SKM-1 treated with dmso at 0.1 percent for 144 hours (cell line): ENCODE data around the gene ZBTB25.

Experiments used
- DNase-seq: peaks from one replicate; lab custom pipeline; 2025; ENCODE audit not compliant: unreplicated experiment; lab: John Stamatoyannopoulos, UW

Gene ZBTB25

DNA sequence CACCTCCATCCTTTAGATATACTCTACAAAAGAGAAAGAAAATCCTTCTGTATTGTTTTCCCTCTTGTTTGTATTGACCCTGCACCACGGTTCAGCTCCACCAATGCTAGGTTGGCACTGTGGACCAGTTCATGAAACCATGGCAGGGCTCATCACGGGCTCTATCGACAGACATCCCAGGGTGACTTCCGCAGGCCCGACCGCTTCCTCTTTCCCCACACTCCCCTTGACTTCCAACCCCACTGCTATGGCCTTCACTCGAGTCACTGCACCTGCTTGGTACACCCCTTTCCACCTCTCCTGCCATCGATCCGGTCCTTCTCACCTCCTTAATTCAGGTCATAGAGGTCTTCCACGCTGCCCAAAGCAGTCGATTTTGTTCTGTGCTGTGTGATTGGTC, 59.5 kb downstream of the ZBTB25 start:
- DNase-seq, result no peak

GRCh38 chr14:64442300-64442988, 61.2 kb downstream of the ZBTB25 start:
- DNase-seq, result no peak

- no peak for DNase-seq
Observed at GRCh38 chr14:64440494-64440893, 63.1 kb downstream of the ZBTB25 start.

GRCh38 chr14:64439141-64439540, 64.5 kb downstream of the ZBTB25 start:
- DNase-seq, result no peak

DNA sequence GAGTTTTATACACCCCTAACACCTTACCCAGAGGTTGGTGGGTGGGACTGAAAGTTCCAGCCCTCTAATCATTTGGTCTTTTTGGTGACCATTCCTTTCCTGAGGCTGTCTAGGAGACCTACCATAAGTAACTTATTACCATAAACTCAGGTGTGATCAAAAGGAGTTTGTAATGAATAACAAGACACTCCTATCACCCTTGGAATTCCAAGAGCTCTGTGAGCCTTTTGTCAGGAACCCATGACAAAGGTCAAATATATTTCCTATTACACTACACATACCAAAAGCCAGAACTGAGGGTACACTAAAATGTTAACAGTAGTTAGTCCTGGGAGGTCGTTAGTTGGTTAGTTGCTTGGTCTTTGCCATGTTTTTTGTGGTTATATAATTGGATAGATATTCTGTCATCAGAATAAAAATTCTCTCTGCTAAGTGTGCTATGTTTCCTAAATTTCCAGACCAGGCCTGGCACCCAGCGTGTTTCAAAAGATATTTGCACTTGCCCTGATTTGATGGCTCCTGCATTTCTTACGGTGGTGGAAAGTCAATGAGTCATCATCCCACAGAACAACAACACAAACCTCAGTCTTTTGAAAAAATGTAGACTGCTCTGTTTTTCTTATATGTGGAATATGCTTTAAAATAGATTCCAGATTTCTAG, 65.3 kb downstream of the ZBTB25 start:
- DNase-seq, result no peak

DNA sequence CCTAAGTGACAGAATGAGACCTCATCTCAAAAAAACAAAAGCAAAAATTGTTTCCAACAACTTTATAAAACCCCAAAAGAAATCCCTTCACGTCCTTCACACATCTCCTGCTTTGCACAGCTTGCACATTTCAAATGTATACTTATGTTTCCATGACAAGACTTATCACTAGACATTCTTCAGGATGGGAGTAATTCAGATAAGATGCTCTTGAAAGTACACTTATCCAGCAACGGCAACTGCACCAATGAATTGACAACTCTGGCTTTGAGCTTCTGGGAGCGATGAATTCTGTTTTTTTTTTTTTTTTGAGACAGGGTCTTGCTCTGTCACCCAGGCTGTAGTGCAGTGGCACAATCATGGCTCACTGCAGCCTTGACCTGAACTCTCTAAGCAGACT, 69.1 kb downstream of the ZBTB25 start:
- DNase-seq, result no peak

- no peak for DNase-seq
Observed at GRCh38 chr14:64423987-64424386, 79.7 kb downstream of the ZBTB25 start.

GRCh38 chr14:64422756-64423155, 80.9 kb downstream of the ZBTB25 start:
- DNase-seq, result no peak

DNA sequence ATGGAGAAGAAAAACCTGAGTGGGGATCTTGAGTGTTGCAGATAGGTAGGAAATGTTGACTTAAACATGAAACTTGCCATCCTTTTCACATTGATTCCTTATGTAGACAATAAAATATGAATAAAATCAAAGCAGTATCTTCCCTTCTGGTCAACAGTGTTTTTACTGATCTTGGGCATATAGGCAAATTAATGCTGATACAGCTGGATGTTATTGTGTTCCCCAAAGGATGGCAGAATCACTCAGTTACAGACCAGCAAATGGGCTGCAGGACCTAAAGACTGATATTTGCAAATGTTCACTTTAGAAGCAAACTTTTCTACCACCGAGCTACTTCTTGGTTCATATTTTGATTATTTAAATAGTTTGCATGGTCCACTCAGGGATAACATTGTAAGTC, 81.6 kb downstream of the ZBTB25 start:
- no peak for DNase-seq

- DNase-seq, result no peak
Observed at GRCh38 chr14:64421166-64421565, 82.5 kb downstream of the ZBTB25 start.

- DNase-seq, result no peak
Observed at GRCh38 chr14:64419003-64419402, 84.6 kb downstream of the ZBTB25 start.

DNA sequence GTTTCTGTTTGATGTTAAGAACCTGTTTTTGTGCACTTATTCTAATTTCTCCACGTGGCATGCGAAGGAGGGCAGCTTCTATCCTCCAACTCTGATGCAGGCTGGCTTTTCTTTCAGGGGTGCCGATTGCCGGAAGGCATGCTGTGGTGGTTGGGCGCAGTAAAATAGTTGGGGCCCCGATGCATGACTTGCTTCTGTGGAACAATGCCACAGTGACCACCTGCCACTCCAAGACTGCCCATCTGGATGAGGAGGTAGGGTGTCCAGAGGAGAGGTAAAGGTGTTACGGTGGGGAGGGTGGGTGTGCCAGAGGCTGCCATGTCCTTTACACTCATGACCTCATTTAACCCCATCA, 85.9 kb downstream of the ZBTB25 start:
- no peak for DNase-seq

DNA sequence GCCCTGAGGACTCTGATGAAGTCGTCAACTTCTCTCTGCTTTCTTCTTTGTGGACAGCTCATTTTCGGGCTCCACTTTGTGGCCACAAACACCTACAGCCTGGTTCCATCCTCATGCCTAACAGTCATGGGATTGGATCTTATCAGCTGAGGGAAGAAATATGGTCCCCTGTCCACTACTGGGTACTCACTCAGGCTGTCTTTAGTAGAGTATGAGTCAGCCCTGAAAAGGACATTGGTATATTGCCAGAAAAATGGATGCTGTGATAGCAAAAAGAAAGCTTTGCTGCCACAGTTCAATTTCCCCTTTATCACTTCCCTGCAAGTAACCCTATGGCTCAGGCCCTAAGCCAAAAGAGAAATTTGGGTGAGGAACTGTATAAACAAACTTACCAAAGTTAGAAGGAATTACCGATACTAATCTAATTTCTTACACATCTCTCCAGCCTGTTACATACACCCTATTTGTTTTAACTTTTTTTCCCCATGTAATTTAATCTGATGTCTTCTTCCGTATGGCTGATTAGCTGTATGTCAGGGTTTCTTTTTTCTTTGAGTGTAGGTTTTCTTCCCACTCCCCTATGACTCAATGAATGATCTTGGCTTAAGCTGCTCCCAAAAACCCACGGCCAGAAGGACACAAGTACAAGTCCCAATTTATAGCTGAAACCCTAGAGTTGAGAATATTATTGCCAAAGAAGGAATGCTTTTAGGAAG, 86.4 kb downstream of the ZBTB25 start:
- DNase-seq, result no peak

DNA sequence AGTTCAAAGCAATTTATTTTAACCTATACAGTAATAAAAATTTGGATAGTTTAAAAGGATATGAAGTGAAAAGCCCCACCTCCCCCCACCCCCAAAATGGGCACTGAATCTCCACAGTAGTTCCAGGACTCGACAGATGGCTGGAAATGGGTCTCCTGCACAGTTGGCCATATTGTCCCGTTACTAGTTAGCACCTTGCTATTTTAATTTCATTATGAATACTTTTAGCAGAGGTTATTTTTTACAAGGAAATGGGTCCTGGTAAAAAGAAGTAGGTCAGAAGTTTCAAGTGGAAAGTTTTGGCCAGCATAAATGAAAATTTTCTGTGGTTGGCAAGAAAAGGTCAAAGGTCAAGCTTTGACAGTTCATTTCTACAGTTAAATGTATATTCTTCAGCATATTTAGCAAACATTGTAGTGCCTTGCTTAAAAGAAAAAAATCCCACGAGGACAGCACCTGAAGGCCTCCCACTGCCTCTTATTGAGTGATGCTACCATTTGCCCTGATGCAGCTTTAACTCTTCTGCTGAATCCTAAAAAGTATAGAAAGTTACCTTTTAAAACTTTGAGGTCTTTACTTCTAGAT, 87.2 kb downstream of the ZBTB25 start:
- DNase-seq, result no peak

- no peak for DNase-seq
Observed at GRCh38 chr14:64412237-64412636, 91.4 kb downstream of the ZBTB25 start.

DNA sequence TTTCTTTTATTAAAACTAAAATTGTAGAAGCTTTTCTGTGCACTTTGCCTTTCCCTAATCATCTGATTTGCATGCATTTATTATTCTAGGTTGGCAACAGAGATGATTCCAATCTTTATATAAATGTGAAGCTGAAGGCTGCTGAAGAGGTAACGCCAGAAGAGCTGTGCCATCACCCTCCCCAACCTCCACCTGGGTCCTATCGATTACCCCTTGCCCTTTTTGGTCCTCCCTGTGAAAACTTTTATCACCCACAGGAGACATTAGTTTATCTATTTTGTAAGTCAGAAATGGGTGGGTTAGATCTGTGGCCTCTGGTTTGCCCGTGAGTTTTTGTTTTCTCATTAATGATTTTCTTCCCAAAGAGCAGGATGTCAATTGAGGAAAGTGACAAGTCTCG, 92.6 kb downstream of the ZBTB25 start:
- DNase-seq, result no peak

DNA sequence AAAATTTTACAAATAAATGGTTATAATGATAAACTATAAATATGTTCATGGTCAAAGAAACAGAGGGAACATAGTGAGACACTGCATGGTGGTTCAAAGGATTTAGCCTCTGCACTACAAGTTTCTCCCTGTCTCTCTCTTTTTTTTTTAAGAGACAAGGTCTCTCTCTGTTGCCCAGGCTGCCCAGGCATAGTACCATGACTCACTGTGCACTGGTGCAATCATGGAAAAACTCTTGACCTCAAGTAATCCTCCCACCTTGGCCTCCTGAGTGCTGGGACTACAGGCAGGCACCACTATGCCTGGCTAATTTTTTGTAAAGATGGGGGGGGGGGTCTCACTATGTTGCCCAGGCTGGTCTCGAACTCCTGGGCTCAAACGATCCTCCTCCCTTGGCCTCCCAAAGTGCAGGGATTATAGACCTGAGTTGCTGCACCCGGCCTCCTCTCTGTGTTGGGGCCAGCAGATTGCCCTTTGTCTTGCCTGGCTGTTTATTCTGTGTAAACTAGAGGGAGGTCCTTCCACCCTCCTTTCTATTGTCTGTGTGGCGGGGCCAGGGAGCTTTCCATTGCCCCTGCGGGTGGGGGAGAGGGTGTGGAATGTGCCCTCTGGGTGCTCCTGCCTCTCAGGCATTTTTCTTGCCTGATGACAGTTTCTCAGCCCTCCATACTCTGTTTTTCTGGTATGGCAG, 93.4 kb downstream of the ZBTB25 start:
- DNase-seq, result no peak

GRCh38 chr14:64409126-64409920, 94.3 kb downstream of the ZBTB25 start:
- no peak for DNase-seq

DNA sequence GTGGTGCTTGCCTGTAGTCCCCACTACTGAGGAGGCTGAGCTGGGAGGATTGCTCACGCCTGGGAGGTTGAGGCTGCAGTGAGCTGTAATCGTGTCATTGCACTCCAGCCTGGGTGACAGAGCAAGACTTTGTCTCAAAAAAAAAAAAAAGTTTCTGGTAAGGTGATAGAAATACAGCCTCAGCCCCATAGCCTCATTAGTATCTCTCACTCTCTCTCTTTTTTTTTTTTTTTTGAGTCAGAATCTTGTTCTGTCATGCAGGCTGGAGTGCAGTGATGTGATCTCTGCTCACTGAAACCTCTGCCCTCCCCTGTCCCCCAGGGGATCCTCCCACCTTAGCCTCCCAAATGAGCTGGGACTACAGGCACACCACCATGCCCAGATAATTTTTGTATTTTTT, 96.3 kb downstream of the ZBTB25 start:
- DNase-seq, result no peak

GRCh38 chr14:64405295-64405694, 98.3 kb downstream of the ZBTB25 start:
- DNase-seq, result no peak

DNA sequence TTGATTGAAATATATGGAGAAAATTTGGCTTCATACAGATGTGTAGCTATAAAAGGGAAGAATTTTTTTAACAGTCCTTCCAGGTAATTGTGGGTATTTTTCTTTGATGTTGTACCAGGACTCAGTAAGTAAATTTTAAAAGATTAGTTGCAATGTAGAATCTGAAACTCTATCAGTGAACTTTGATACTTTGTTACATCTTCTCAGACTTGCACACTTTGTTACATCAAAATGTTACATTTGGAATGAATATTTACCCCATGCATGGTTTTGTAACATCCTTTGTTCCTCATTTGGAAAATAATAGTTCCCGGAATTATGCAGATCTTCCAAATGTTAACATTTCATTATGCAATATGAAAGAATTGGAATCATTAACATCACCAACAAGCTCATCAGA, 101.7 kb downstream of the ZBTB25 start:
- no peak for DNase-seq
